ENCODE measurements around the gene MACO1. TPM values are rescaled to one million over a fixed set of nuclear protein-coding genes. Genes with fewer than 3 reads are reported as not detected.

MACO1 gene
- total RNA-seq, 2 experiments from 2014 or later = 17.1 to 18.0 TPM

DNA sequence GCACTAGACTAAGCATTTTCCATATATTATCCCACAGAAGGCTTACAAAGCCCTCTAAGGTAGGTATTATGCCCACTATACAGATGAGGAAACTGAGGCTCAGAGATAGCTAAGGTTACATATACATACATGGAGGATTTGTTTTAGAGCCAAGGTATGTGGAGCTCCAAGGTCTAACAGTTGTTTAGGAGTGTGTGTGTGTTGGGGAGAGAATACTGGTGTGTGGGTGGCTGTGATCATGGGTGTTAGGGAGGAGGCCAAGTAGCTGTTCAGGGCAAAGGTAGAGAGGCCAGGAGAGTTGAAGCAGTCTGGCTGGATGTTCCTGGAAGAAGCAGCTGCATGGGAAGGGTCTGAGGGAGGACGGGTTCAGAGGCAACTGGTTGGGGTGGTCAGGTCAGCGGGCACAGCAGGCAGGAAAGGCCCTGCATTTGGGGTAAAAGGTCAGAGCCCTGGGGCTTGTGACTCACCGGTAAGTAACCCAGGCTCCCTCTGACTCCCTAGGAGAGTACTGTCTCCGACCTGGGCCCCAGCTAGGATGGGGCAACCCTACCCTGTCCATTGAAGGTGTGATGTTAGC is 107.6 kb downstream of the MACO1 start:
- Mint-ChIP-seq H3K27me3 (no peaks in the 10 kb centered on the region), H3K27ac (no peak overlapping the region)

GRCh38 chr1:25540750-25541342 is 110.1 kb downstream of the MACO1 start:
- no peak overlapping the region for H3K27ac Mint-ChIP-seq
- POLR2A ChIA-PET = interaction anchor here (1.3 kb wide), 1 partner anchor 24 kb away, joined by 3 read pairs; no protein-coding TSS in a partner anchor
- CTCF ChIA-PET = interaction anchor here (0.6 kb wide), 1 partner anchor 457 kb away, joined by 3 read pairs; the partner anchor contains the start of gene PAFAH2

More for the DNA sequence above, 107.6 kb downstream of the MACO1 start:
- no peak for TF ChIP-seq CTCF (IDR thresholded peaks at IDR 0.05)
- intact Hi-C loops (cut with micrococcal nuclease) = no loop called here
- H3K36me3 Mint-ChIP-seq (ENCODE audit: low read depth) = no peaks in the 10 kb centered on the region
- DNase-seq (no peak), ATAC-seq (no peak)
- H3K4me3 Mint-ChIP-seq = no peak overlapping the region
- POLR2A ChIA-PET = interaction anchor here (0.5 to 1.3 kb wide), 4 partner anchors 10 to 715 kb away, joined by 3 to 8 read pairs (median 3); no protein-coding TSS in a partner anchor
- peaks cover 7% of the 10 kb centered on the region for H3K4me1 Mint-ChIP-seq (ENCODE audit: low read depth)
- CTCF ChIA-PET = interaction anchor here (0.9 to 3.2 kb wide), 8 partner anchors 9 to 257 kb away, joined by 3 to 20 read pairs (median 4); no protein-coding TSS in a partner anchor
- H3K9me3 Mint-ChIP-seq = no peaks in the 10 kb centered on the region

GRCh38 chr1:25541425-25541824 is 110.7 kb downstream of the MACO1 start:
- H3K4me1 Mint-ChIP-seq (ENCODE audit: low read depth) = peaks cover 26% of the 10 kb centered on the region
- no peaks in the 10 kb centered on the region for H3K27me3 Mint-ChIP-seq
- no peak for ATAC-seq
- H3K4me3 Mint-ChIP-seq = no peak overlapping the region
- intact Hi-C loops (cut with micrococcal nuclease) = loop anchor here (10.0 kb wide), 1 partner anchor 163 kb away; no protein-coding TSS in a partner anchor
- no peak for TF ChIP-seq CTCF (IDR thresholded peaks at IDR 0.05)
- H3K36me3 Mint-ChIP-seq (ENCODE audit: low read depth) = no peaks in the 10 kb centered on the region
- H3K27ac Mint-ChIP-seq = no peak overlapping the region
- no peaks in the 10 kb centered on the region for H3K9me3 Mint-ChIP-seq
- CTCF ChIA-PET = interaction anchor here (0.6 kb wide), 1 partner anchor 456 kb away, joined by 3 read pairs; the partner anchor contains the start of gene PAFAH2
- POLR2A ChIA-PET = no interaction called here
- no peak for DNase-seq

More at GRCh38 chr1:25540750-25541342, 110.1 kb downstream of the MACO1 start:
- no peak for ATAC-seq
- no peak overlapping the region for H3K4me3 Mint-ChIP-seq
- DNase-seq = no peak
- TF ChIP-seq CTCF (IDR thresholded peaks at IDR 0.05) = no peak
- peaks cover 22% of the 10 kb centered on the region for H3K4me1 Mint-ChIP-seq (ENCODE audit: low read depth)
- intact Hi-C loops (cut with micrococcal nuclease) = loop anchor here (10.0 kb wide), 1 partner anchor 164 kb away; no protein-coding TSS in a partner anchor
- H3K36me3 Mint-ChIP-seq (ENCODE audit: low read depth) = no peaks in the 10 kb centered on the region
- H3K27me3 Mint-ChIP-seq = no peaks in the 10 kb centered on the region
- no peaks in the 10 kb centered on the region for H3K9me3 Mint-ChIP-seq

- Mint-ChIP-seq H3K27ac (no peak overlapping the region), H3K27me3 (no peaks in the 10 kb centered on the region), H3K9me3 (no peaks in the 10 kb centered on the region), H3K36me3 (ENCODE audit: low read depth) (no peaks in the 10 kb centered on the region), H3K4me1 (ENCODE audit: low read depth) (peaks cover 32% of the 10 kb centered on the region), H3K4me3 (peak overlapping the region; percentile 82)
- ChIA-PET POLR2A (no interaction called here), CTCF (interaction anchor here (1.1 to 1.6 kb wide), 2 partner anchors 25 to 30 kb away, joined by 3 to 4 read pairs; no protein-coding TSS in a partner anchor)
- no peak for ATAC-seq
- intact Hi-C loops (cut with micrococcal nuclease) = loop anchor here (10.0 kb wide), 1 partner anchor 163 kb away; no protein-coding TSS in a partner anchor
- TF ChIP-seq CTCF (IDR thresholded peaks at IDR 0.05) = no peak
- no peak for DNase-seq
Measured at GRCh38 chr1:25541889-25542658, 111.4 kb downstream of the MACO1 start.

Data from activated CD8-positive, alpha-beta T cell treated with anti-CD3 and anti-CD28 coated beads for 36 hours (primary cell).